Astrocyte (in vitro differentiated cells and primary cell): ENCODE results near the gene WARS2. TPM values are rescaled to one million over a fixed set of nuclear protein-coding genes. Genes with fewer than 3 reads are reported as not detected.

Experiments
- DNase-seq: peaks from one replicate; pipeline ENCODE4 v3.0.0-alpha.2; 2010; ENCODE audit warnings: low read depth
- FAIRE-seq: peaks from 2 replicates; lab custom pipeline; 2011; peaks lifted over from hg19 to GRCh38; lab: Jason Lieb, UNC
- H2AFZ ChIP-seq: 2 replicates; pipeline ENCODE4 v1.6.0; 2012; ENCODE audit warnings: low read depth, low read length, inconsistent platforms
- H3K27ac ChIP-seq: 2 replicates; pipeline ENCODE4 v1.5.1; 2011; ENCODE audit warnings: low read depth, low read length, inconsistent platforms
- H3K27me3 ChIP-seq: 2 replicates; pipeline ENCODE4 v1.6.0; 2011; ENCODE audit warnings: low read length, inconsistent platforms; ENCODE audit not compliant: insufficient read depth
- H3K36me3 ChIP-seq: 2 replicates; pipeline ENCODE4 v1.5.1; 2011; ENCODE audit warnings: low read length, inconsistent platforms; ENCODE audit not compliant: insufficient read depth
- H3K4me1 ChIP-seq: 2 replicates; pipeline ENCODE4 v1.5.1; 2011; ENCODE audit warnings: low read length, inconsistent platforms; ENCODE audit not compliant: insufficient read depth
- H3K4me2 ChIP-seq: 2 replicates; pipeline ENCODE4 v1.6.0; 2012; ENCODE audit warnings: low read length, inconsistent platforms
- H3K4me3 ChIP-seq: 2 replicates; pipeline ENCODE4 v1.5.1; 2011; ENCODE audit warnings: low read depth, mild to moderate bottlenecking, low read length, inconsistent platforms; ENCODE audit not compliant: insufficient read depth
- H3K79me2 ChIP-seq: 2 replicates; pipeline ENCODE4 v1.6.0; 2012; ENCODE audit warnings: mild to moderate bottlenecking, low read length, inconsistent platforms; ENCODE audit not compliant: insufficient read depth
- H3K9ac ChIP-seq: 2 replicates; pipeline ENCODE4 v1.6.0; 2012; ENCODE audit warnings: mild to moderate bottlenecking, low read length, inconsistent platforms
- H3K9me3 ChIP-seq: 2 replicates; pipeline ENCODE4 v1.5.1; 2012; ENCODE audit warnings: low read depth, mild to moderate bottlenecking, low read length, inconsistent platforms; ENCODE audit not compliant: insufficient read depth
- H4K20me1 ChIP-seq: 2 replicates; pipeline ENCODE4 v1.6.0; 2012; ENCODE audit warnings: low read length, inconsistent platforms; ENCODE audit not compliant: insufficient read depth
- H3K27ac Mint-ChIP-seq: one replicate; pipeline ENCODE4 v1.8.0; 2021; ENCODE audit warnings: mild to moderate bottlenecking, mixed read lengths; ENCODE audit not compliant: unreplicated experiment
- H3K27me3 Mint-ChIP-seq: one replicate; pipeline ENCODE4 v1.8.0; 2021; ENCODE audit warnings: low read depth, mixed read lengths; ENCODE audit not compliant: unreplicated experiment
- H3K36me3 Mint-ChIP-seq: one replicate; pipeline ENCODE4 v1.8.0; 2021; ENCODE audit warnings: low read depth, mixed read lengths; ENCODE audit not compliant: unreplicated experiment
- H3K4me1 Mint-ChIP-seq: one replicate; pipeline ENCODE4 v1.8.0; 2021; ENCODE audit warnings: low read depth, mixed read lengths; ENCODE audit not compliant: unreplicated experiment
- H3K4me3 Mint-ChIP-seq: one replicate; pipeline ENCODE4 v1.8.0; 2021; ENCODE audit warnings: mild to moderate bottlenecking, moderate library complexity, mixed read lengths; ENCODE audit not compliant: unreplicated experiment
- H3K9me3 Mint-ChIP-seq: one replicate; pipeline ENCODE4 v1.8.0; 2021; ENCODE audit warnings: mild to moderate bottlenecking, mixed read lengths; ENCODE audit not compliant: unreplicated experiment
- EZH2 ChIP-seq: IDR thresholded peaks from 2 replicates; pipeline ENCODE4 v1.6.1; 2012; ENCODE audit warnings: mild to moderate bottlenecking, low read length, inconsistent platforms; ENCODE audit not compliant: insufficient read depth
- total RNA-seq: library from RNA; stranded (reverse); gene quantifications from 2 replicates; pipeline ENCODE4 v1.2.1, GENCODE V29; 2021
- TF ChIP-seq, protein P1 (sequence below): IDR thresholded peaks from 2 replicates; pipeline ENCODE4 v1.5.1; 2011; ENCODE audit warnings: low read depth, mild to moderate bottlenecking, inconsistent platforms, low read length, moderate library complexity; ENCODE audit not compliant: insufficient read depth

Gene WARS2
- total RNA-seq, 1 donor from 2014 or later, result 10.5 TPM

DNA sequence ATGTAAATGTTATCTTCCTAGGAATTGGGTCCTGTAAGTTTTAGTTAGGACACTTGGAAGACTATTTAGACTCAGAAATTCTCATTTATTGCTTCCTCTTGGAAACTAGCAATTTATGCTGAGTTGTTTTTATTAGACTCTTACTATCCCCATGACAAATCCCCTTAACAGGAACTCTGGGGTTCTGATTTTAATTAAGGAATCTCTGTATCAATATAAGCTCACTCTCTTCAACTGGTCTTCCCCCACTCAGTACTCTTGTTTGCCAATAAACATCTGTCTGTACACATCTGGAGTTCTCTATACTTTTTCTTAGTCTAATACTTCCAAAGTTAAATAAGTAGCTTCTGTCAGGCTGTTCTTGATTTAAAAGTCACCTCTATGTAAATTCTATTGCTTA is 88.2 kb downstream of the WARS2 start:
- H3K4me1 ChIP-seq, result no peaks in the 10 kb centered on the region
- TF ChIP-seq, protein P1, sequence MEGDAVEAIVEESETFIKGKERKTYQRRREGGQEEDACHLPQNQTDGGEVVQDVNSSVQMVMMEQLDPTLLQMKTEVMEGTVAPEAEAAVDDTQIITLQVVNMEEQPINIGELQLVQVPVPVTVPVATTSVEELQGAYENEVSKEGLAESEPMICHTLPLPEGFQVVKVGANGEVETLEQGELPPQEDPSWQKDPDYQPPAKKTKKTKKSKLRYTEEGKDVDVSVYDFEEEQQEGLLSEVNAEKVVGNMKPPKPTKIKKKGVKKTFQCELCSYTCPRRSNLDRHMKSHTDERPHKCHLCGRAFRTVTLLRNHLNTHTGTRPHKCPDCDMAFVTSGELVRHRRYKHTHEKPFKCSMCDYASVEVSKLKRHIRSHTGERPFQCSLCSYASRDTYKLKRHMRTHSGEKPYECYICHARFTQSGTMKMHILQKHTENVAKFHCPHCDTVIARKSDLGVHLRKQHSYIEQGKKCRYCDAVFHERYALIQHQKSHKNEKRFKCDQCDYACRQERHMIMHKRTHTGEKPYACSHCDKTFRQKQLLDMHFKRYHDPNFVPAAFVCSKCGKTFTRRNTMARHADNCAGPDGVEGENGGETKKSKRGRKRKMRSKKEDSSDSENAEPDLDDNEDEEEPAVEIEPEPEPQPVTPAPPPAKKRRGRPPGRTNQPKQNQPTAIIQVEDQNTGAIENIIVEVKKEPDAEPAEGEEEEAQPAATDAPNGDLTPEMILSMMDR, result no peak
- no peak for TF ChIP-seq EZH2
- DNase-seq (no peak), FAIRE-seq (no peak)
- H4K20me1 ChIP-seq, result no peaks in the 10 kb centered on the region
- H3K4me2 ChIP-seq, result no peak overlapping the region
- H3K27me3 Mint-ChIP-seq, result no peaks in the 10 kb centered on the region
- H3K27me3 ChIP-seq, result no peaks in the 10 kb centered on the region
- H3K9me3 ChIP-seq, result no peaks in the 10 kb centered on the region
- no peak overlapping the region for H3K4me3 Mint-ChIP-seq
- H3K9me3 Mint-ChIP-seq, result no peaks in the 10 kb centered on the region
- H3K27ac ChIP-seq, result no peak overlapping the region
- H3K4me1 Mint-ChIP-seq, result peaks cover 2% of the 10 kb centered on the region
- H3K9ac ChIP-seq, result no peak overlapping the region
- H2AFZ ChIP-seq, result no peak overlapping the region
- no peaks in the 10 kb centered on the region for H3K36me3 ChIP-seq
- H3K27ac Mint-ChIP-seq, result no peak overlapping the region
- H3K79me2 ChIP-seq, result no peaks in the 10 kb centered on the region
- no peak overlapping the region for H3K4me3 ChIP-seq
- no peaks in the 10 kb centered on the region for H3K36me3 Mint-ChIP-seq

DNA sequence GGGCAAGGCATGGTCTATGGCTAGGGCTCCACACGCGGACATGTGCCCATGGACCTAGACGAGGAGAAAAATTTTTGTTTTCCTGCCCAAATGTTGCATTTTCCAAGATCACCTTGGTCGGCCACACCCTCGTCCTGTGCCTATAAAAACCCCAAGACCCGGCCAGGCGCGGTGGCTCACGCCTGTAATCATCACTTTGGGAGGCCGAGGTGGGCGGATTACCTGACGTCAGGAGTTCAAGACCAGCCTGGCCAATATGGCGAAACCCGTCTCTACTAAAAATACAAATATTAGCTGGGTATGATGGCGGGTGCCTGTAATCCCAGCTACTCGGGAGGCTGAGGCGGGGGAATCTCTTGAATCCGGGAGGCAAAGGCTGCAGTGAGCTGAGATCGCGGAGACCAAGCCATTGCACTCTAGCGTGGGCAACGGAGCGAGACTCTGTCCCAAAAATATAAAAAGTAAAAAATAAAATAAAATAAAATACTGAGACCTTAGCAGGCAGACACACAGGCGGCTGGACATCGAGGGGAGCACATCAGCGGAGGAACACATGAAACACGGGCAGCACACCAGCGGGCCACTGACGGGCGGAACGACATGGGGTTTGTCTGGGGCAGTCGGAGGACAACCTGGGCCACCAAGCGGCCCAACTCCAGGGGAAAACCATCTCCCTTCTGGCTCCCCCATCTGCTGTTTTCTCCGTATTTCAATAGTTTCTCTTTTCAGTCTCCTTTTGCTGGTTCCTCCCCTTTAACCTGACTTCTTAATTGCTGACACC is 91.6 kb downstream of the WARS2 start:
- Histone ChIP-seq H3K9ac (no peak overlapping the region), H3K9me3 (no peaks in the 10 kb centered on the region), H3K27me3 (no peaks in the 10 kb centered on the region), H3K79me2 (no peaks in the 10 kb centered on the region), H3K36me3 (no peaks in the 10 kb centered on the region), H3K4me3 (no peak overlapping the region), H3K27ac (no peak overlapping the region), H4K20me1 (no peaks in the 10 kb centered on the region), H3K4me1 (no peaks in the 10 kb centered on the region), H3K4me2 (no peak overlapping the region), H2AFZ (no peak overlapping the region)
- Mint-ChIP-seq H3K4me3 (no peak overlapping the region), H3K9me3 (no peaks in the 10 kb centered on the region), H3K4me1 (peaks cover 6% of the 10 kb centered on the region), H3K36me3 (no peaks in the 10 kb centered on the region), H3K27me3 (no peaks in the 10 kb centered on the region), H3K27ac (no peak overlapping the region)
- no peak for TF ChIP-seq EZH2
- TF ChIP-seq, protein P1, result no peak
- DNase-seq (no peak), FAIRE-seq (no peak)

DNA sequence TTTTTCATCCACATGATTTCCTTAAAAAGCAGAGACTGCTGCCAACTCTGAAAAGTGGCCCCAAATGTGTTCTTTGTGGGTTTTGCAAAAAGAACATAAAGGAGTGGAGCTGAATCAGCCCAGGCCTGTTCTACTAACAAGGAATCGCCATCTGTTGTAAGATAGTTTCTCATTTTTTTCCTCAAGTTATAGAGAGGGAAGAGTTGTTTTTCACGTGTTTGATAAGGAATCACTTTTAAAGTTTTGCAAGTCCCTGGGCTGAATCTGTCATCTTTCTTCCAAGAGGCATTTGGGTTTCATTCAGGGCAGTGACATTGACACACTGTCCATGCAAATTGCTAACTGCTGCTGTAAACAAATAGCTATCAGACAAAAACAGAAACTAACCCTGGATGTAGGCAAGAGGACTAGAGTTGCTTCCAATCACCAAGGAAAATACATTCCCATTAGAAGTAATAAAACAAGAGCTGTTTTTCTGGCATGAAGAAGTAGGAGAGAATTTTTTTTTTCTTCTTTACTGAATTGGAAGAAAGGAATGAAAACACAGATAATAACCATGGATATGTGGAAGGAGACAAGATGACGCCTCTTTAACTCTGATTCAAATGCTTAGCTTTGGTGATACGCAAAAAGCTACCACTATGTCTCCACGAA is 93.5 kb downstream of the WARS2 start:
- no peak for TF ChIP-seq EZH2
- TF ChIP-seq, protein P1, result no peak
- FAIRE-seq, result no peak
- Histone ChIP-seq H3K4me3 (no peak overlapping the region), H3K27ac (peak overlapping the region; percentile 54), H3K9ac (peak overlapping the region; percentile 28), H3K36me3 (no peaks in the 10 kb centered on the region), H2AFZ (no peak overlapping the region), H4K20me1 (no peaks in the 10 kb centered on the region), H3K27me3 (no peaks in the 10 kb centered on the region), H3K9me3 (no peaks in the 10 kb centered on the region), H3K79me2 (no peaks in the 10 kb centered on the region), H3K4me1 (no peaks in the 10 kb centered on the region), H3K4me2 (peak overlapping the region; percentile 59)
- H3K36me3 Mint-ChIP-seq, result no peaks in the 10 kb centered on the region
- peak; percentile 72 for DNase-seq
- no peak overlapping the region for H3K4me3 Mint-ChIP-seq
- H3K4me1 Mint-ChIP-seq, result peaks cover 6% of the 10 kb centered on the region
- H3K9me3 Mint-ChIP-seq, result no peaks in the 10 kb centered on the region
- no peak overlapping the region for H3K27ac Mint-ChIP-seq
- no peaks in the 10 kb centered on the region for H3K27me3 Mint-ChIP-seq
